ENCODE results near the gene TPRG1L. TPM values are rescaled to one million over a fixed set of nuclear protein-coding genes. Genes with fewer than 3 reads are reported as not detected.

Gene TPRG1L
- total and polyA plus RNA-seq, 2 of the 4 experiments (the other 2 are of a cell fraction), result 25.3 to 39.5 TPM

GRCh38 chr1:3596663-3597598, 27.9 kb upstream of the TPRG1L start:
- Histone ChIP-seq H3K4me2 (ENCODE audit: low read depth, low read length) (no peak overlapping the region), H3K36me3 (ENCODE audit: control insufficient read depth, insufficient read depth, low read length) (no peaks in the 10 kb centered on the region), H2BK120ac (ENCODE audit: low read depth, low read length) (no peak overlapping the region), H3K14ac (replicated peaks; ENCODE audit: low read depth, low read length) (no peak overlapping the region), H3K23ac (ENCODE audit: low read depth, low read length) (no peak overlapping the region), H2AK9ac (replicated peaks; ENCODE audit: low read depth, low read length, poor library complexity) (no peak overlapping the region), H3K79me1 (ENCODE audit: low read depth in 1 of 2, low read length in 2 of 2) (no peaks in the 10 kb centered on the region), H3K9ac (ENCODE audit: low read depth, low read length) (no peak overlapping the region), H3K4me3 (ENCODE audit: insufficient read depth, low read depth, low read length) (no peak overlapping the region), H2BK20ac (ENCODE audit: low read depth, low read length) (no peak overlapping the region), H4K5ac (ENCODE audit: low read depth, low read length) (no peak overlapping the region), H2BK5ac (ENCODE audit: low read depth, low read length, poor library complexity, severe bottlenecking) (no peak overlapping the region), H4K8ac (ENCODE audit: low read depth in 2 of 2, low read length in 2 of 2) (no peak overlapping the region), H4K20me1 (ENCODE audit: insufficient read depth, low read length) (no peaks in the 10 kb centered on the region), H3K4me1 (ENCODE audit: control insufficient read depth, insufficient read depth, low read length) (no peaks in the 10 kb centered on the region), H3K4ac (ENCODE audit: low read depth, low read length) (no peak overlapping the region), H3K27me3 (ENCODE audit: control insufficient read depth, insufficient read depth, low read length) (peaks cover 11% of the 10 kb centered on the region), H3K9me1 (ENCODE audit: insufficient read depth, low read length) (no peaks in the 10 kb centered on the region), H3K56ac (ENCODE audit: extremely low read depth, insufficient read depth, low read length) (no peak overlapping the region), H4K91ac (ENCODE audit: insufficient read depth, low read depth, low read length) (no peak overlapping the region), H3K18ac (ENCODE audit: low read depth, low read length) (no peak overlapping the region), H2BK15ac (ENCODE audit: low read depth, low read length) (no peak overlapping the region), H2AFZ (replicated peaks; ENCODE audit: low read length, poor library complexity) (peak overlapping the region; percentile 33), H3K9me3 (ENCODE audit: control insufficient read depth, insufficient read depth, low read length) (no peaks in the 10 kb centered on the region), H2AK5ac (ENCODE audit: low read depth, low read length) (no peak overlapping the region), H3K27ac (ENCODE audit: insufficient read depth, low read length) (no peak overlapping the region)
- in situ Hi-C loops (cut with MboI; ENCODE audit: low sequenced_read_pairs), result no loop called here
- DNase-seq, result no peak
- WGBS, 2 experiments (ENCODE audit: extremely low coverage in 2 of 2, insufficient read length in 1 of 2), result 76% methylated on average over 11 of the region's 29 CpGs; no CpG with 5 or more reads in 1 of the 2 experiments
- BruUV-seq (replicated peaks), result no TSS peak
- TF ChIP-seq ELK1 (IDR thresholded peaks at IDR 0.05; ENCODE audit: borderline replicate concordance, low read depth, low read length), result no peak
- TF ChIP-seq FOS (IDR thresholded peaks at IDR 0.05; ENCODE audit: low read depth, low read length), result no peak
- TF ChIP-seq USF2 (IDR thresholded peaks at IDR 0.05; ENCODE audit: low read depth, low read length), result no peak
- TF ChIP-seq NFE2L2 (IDR thresholded peaks at IDR 0.05; ENCODE audit: low read depth, low read length), result no peak
- TF ChIP-seq MXI1 (IDR thresholded peaks at IDR 0.05; ENCODE audit: borderline replicate concordance, low read depth, low read length), result no peak
- TF ChIP-seq SMC3 (IDR thresholded peaks at IDR 0.05; ENCODE audit: low read depth, low read length), result no peak
- TF ChIP-seq MAFK (IDR thresholded peaks at IDR 0.05; ENCODE audit: low read depth, low read length), result no peak
- TF ChIP-seq CTCF (conservative IDR thresholded peaks at IDR 0.05; ENCODE audit: low read depth, low read length), result no peak
- no peak for TF ChIP-seq POLR2A (IDR thresholded peaks at IDR 0.05; ENCODE audit: low read depth, low read length)
- TF ChIP-seq BHLHE40 (IDR thresholded peaks at IDR 0.05; ENCODE audit: low read depth, low read length), result no peak
- TF ChIP-seq CHD1 (IDR thresholded peaks at IDR 0.05; ENCODE audit: low read depth, low read length), result no peak
- intact Hi-C loops (cut with micrococcal nuclease), result no loop called here
- dilution Hi-C loops (cut with HindIII; ENCODE audit: low sequenced_read_pairs, unreplicated experiment), result no loop called here
- POLR2A ChIA-PET (ENCODE audit: unreplicated experiment), result no interaction called here
- no peak for ATAC-seq (ENCODE audit: low read depth)
- CTCF ChIA-PET, result no interaction called here

Measured in IMR-90 (cell line).